Mononuclear cell (primary cell): ENCODE measurements around the gene HYAL3. TPM values are rescaled to one million over a fixed set of nuclear protein-coding genes. Genes with fewer than 3 reads are reported as not detected.
"Not testable (repeated sequence)": the region's sequence is repeated elsewhere in the genome, so short reads cannot be mapped to it uniquely, and the experiment has no call there.

Source experiments
- H3K27me3 ChIP-seq: 2 replicates; pipeline ENCODE4 v1.6.0; 2011; ENCODE audit warnings: low read length, control low read depth; ENCODE audit not compliant: insufficient read depth
- H3K4me1 ChIP-seq: 2 replicates; pipeline ENCODE4 v1.5.1; 2011; ENCODE audit warnings: mild to moderate bottlenecking, low read length, control low read depth; ENCODE audit not compliant: insufficient read depth
- H3K4me3 ChIP-seq: 2 replicates; pipeline ENCODE4 v1.5.1; 2011; ENCODE audit warnings: mild to moderate bottlenecking, low read length, moderate library complexity
- H3K9me3 ChIP-seq: 2 replicates; pipeline ENCODE4 v1.5.1; 2011; ENCODE audit warnings: low read depth, mild to moderate bottlenecking, control low read depth, low read length
- total RNA-seq: library from RNA; depleted of rRNA; stranded (reverse); fragments of >200 nt; gene quantifications from one replicate; pipeline ENCODE4 v1.2.3, GENCODE V29; 2012

Gene HYAL3
- total RNA-seq, 1 donor = 2.0 TPM

- no peaks in the 10 kb centered on the region for H3K9me3 ChIP-seq
- peak within 1 kb of the TSS; percentile 51 for H3K4me3 ChIP-seq
- H3K4me1 ChIP-seq = peaks cover 20% of the 10 kb centered on the region
- H3K27me3 ChIP-seq = no peaks in the 10 kb centered on the region
Measured at GRCh38 chr3:50292159-50293078, 6.8 kb downstream of the HYAL3 start, which contains the start of gene IFRD2. TSS of gene IFRD2 (minus strand) at chr3:50292429. CDS start at chr3:50292274, 155 bp downstream.

- Histone ChIP-seq H3K4me1 (peaks cover 19% of the 10 kb centered on the region), H3K9me3 (no peaks in the 10 kb centered on the region), H3K4me3 (no peak overlapping the region), H3K27me3 (no peaks in the 10 kb centered on the region)
Measured at GRCh38 chr3:50290161-50290641, 9.0 kb downstream of the HYAL3 start.

GRCh38 chr3:50289130-50289529 is 10.1 kb downstream of the HYAL3 start:
- no peaks in the 10 kb centered on the region for H3K9me3 ChIP-seq
- H3K4me1 ChIP-seq = peaks cover 19% of the 10 kb centered on the region
- no peak overlapping the region for H3K4me3 ChIP-seq
- no peaks in the 10 kb centered on the region for H3K27me3 ChIP-seq

GRCh38 chr3:50288387-50289007 is 10.7 kb downstream of the HYAL3 start:
- H3K4me3 ChIP-seq = no peak overlapping the region
- H3K27me3 ChIP-seq = no peaks in the 10 kb centered on the region
- H3K4me1 ChIP-seq = peaks cover 19% of the 10 kb centered on the region
- no peaks in the 10 kb centered on the region for H3K9me3 ChIP-seq

GRCh38 chr3:50287262-50287661 is 11.9 kb downstream of the HYAL3 start:
- H3K9me3 ChIP-seq = no peaks in the 10 kb centered on the region
- no peak overlapping the region for H3K4me3 ChIP-seq
- peaks cover 12% of the 10 kb centered on the region for H3K4me1 ChIP-seq
- no peaks in the 10 kb centered on the region for H3K27me3 ChIP-seq

GRCh38 chr3:50286322-50287227 is 12.6 kb downstream of the HYAL3 start:
- H3K4me3 ChIP-seq = no peak overlapping the region
- no peaks in the 10 kb centered on the region for H3K9me3 ChIP-seq
- no peaks in the 10 kb centered on the region for H3K27me3 ChIP-seq
- peaks cover 9% of the 10 kb centered on the region for H3K4me1 ChIP-seq

- H3K4me3 ChIP-seq, H3K4me1 ChIP-seq, H3K27me3 ChIP-seq, H3K9me3 ChIP-seq: not testable (repeated sequence)
Measured at GRCh38 chr3:50284121-50284520, 15.1 kb downstream of the HYAL3 start.

GRCh38 chr3:50279255-50280016 is 19.8 kb downstream of the HYAL3 start:
- H3K4me3 ChIP-seq = no peak overlapping the region

GRCh38 chr3:50278880-50279224 is 20.4 kb downstream of the HYAL3 start, which contains the start of gene LSMEM2:
TSS of gene LSMEM2 (plus strand) at chr3:50279087. CDS start at chr3:50279114, 27 bp downstream.
- H3K4me3 ChIP-seq = no peak within 1 kb of the TSS
- H3K27me3 ChIP-seq = peaks cover 33% of the 10 kb centered on the region
- no peaks in the 10 kb centered on the region for H3K9me3 ChIP-seq
- peaks cover 23% of the 10 kb centered on the region for H3K4me1 ChIP-seq

More at GRCh38 chr3:50279255-50280016, 19.8 kb downstream of the HYAL3 start:
- Histone ChIP-seq H3K4me1 (peaks cover 18% of the 10 kb centered on the region), H3K9me3 (no peaks in the 10 kb centered on the region), H3K27me3 (peaks cover 27% of the 10 kb centered on the region)

GRCh38 chr3:50278123-50278879 is 20.9 kb downstream of the HYAL3 start:
- H3K9me3 ChIP-seq = no peaks in the 10 kb centered on the region
- peaks cover 29% of the 10 kb centered on the region for H3K4me1 ChIP-seq
- peaks cover 35% of the 10 kb centered on the region for H3K27me3 ChIP-seq
- H3K4me3 ChIP-seq = no peak overlapping the region

- Histone ChIP-seq H3K4me1 (peaks cover 36% of the 10 kb centered on the region), H3K27me3 (peaks cover 37% of the 10 kb centered on the region), H3K4me3 (no peak overlapping the region), H3K9me3 (no peaks in the 10 kb centered on the region)
Measured at GRCh38 chr3:50276762-50277101, 22.5 kb downstream of the HYAL3 start.

GRCh38 chr3:50275996-50276761 is 23.0 kb downstream of the HYAL3 start:
- peaks cover 37% of the 10 kb centered on the region for H3K27me3 ChIP-seq
- H3K4me3 ChIP-seq = no peak overlapping the region
- peaks cover 36% of the 10 kb centered on the region for H3K4me1 ChIP-seq
- H3K9me3 ChIP-seq = no peaks in the 10 kb centered on the region
